Mesothelial cell of epicardium (in vitro differentiated cells): Measurements from ENCODE around the gene R3HDM2. TPM values are rescaled to one million over a fixed set of nuclear protein-coding genes. Genes with fewer than 3 reads are reported as not detected.
A peak's percentile ranks its signal among the peaks of the same experiment; 100 is the strongest.

ENCODE experiments used
- DNase-seq, 2 experiments: peaks; one replicate each; pipeline ENCODE4 v3.0.0; 2021; ENCODE audit warnings: low spot score in 2 of 2; ENCODE audit not compliant: unreplicated experiment in 2 of 2
- H3K27ac Mint-ChIP-seq: 2 replicates; pipeline ENCODE4 v1.8.0; 2021; ENCODE audit warnings: mixed read lengths
- H3K27me3 Mint-ChIP-seq: 2 replicates; pipeline ENCODE4 v1.8.0; 2021; ENCODE audit warnings: low read depth, mixed read lengths
- H3K36me3 Mint-ChIP-seq: 2 replicates; pipeline ENCODE4 v1.8.0; 2021; ENCODE audit warnings: mixed read lengths
- H3K4me1 Mint-ChIP-seq: 2 replicates; pipeline ENCODE4 v1.8.0; 2021; ENCODE audit warnings: mixed read lengths
- H3K4me3 Mint-ChIP-seq: 2 replicates; pipeline ENCODE4 v1.8.0; 2021; ENCODE audit warnings: mild to moderate bottlenecking, moderate library complexity, mixed read lengths
- H3K9me3 Mint-ChIP-seq: 2 replicates; pipeline ENCODE4 v1.8.0; 2021; ENCODE audit warnings: mixed read lengths
- CTCF ChIP-seq: fragments of 200-600 bp; sonication (generic); IDR thresholded peaks from one replicate; pipeline ENCODE4 v1.5.0; 2021; ENCODE audit warnings: antibody characterized with exemption; ENCODE audit not compliant: unreplicated experiment
- total RNA-seq: library from RNA; stranded (reverse); gene quantifications from 3 replicates; pipeline ENCODE4 v1.2.1, GENCODE V29; 2021

The R3HDM2 gene
- total RNA-seq, 1 donor from 2014 or later: 111 TPM

- DNase-seq: no peak
- TF ChIP-seq CTCF: no peak
- Mint-ChIP-seq H3K4me3 (peak overlapping the region; percentile 78), H3K36me3 (peaks cover 13% of the 10 kb centered on the region), H3K4me1 (peaks cover 45% of the 10 kb centered on the region), H3K27ac (no peak overlapping the region), H3K27me3 (peaks cover 88% of the 10 kb centered on the region), H3K9me3 (no peaks in the 10 kb centered on the region)
Observed at GRCh38 chr12:57237932-57238853, 192.7 kb downstream of the R3HDM2 start.

GRCh38 chr12:57237596-57237931 lies 193.3 kb downstream of the R3HDM2 start:
- H3K27ac Mint-ChIP-seq: no peak overlapping the region
- peaks cover 40% of the 10 kb centered on the region for H3K4me1 Mint-ChIP-seq
- peak overlapping the region; percentile 59 for H3K4me3 Mint-ChIP-seq
- peaks cover 82% of the 10 kb centered on the region for H3K27me3 Mint-ChIP-seq
- no peak for TF ChIP-seq CTCF
- H3K9me3 Mint-ChIP-seq: no peaks in the 10 kb centered on the region
- H3K36me3 Mint-ChIP-seq: peaks cover 17% of the 10 kb centered on the region
- DNase-seq: no peak

GRCh38 chr12:57236925-57237595 lies 193.8 kb downstream of the R3HDM2 start:
- DNase-seq: no peak
- peaks cover 20% of the 10 kb centered on the region for H3K36me3 Mint-ChIP-seq
- H3K27me3 Mint-ChIP-seq: peaks cover 77% of the 10 kb centered on the region
- no peaks in the 10 kb centered on the region for H3K9me3 Mint-ChIP-seq
- H3K27ac Mint-ChIP-seq: no peak overlapping the region
- H3K4me1 Mint-ChIP-seq: peaks cover 38% of the 10 kb centered on the region
- peak overlapping the region; percentile 59 for H3K4me3 Mint-ChIP-seq
- no peak for TF ChIP-seq CTCF

GRCh38 chr12:57236201-57236924 lies 194.5 kb downstream of the R3HDM2 start:
- peaks cover 31% of the 10 kb centered on the region for H3K4me1 Mint-ChIP-seq
- H3K9me3 Mint-ChIP-seq: no peaks in the 10 kb centered on the region
- H3K4me3 Mint-ChIP-seq: no peak overlapping the region
- DNase-seq: no peak
- peaks cover 26% of the 10 kb centered on the region for H3K36me3 Mint-ChIP-seq
- no peak for TF ChIP-seq CTCF
- no peak overlapping the region for H3K27ac Mint-ChIP-seq
- H3K27me3 Mint-ChIP-seq: peaks cover 70% of the 10 kb centered on the region

- DNase-seq: no peak
- H3K4me3 Mint-ChIP-seq: no peak overlapping the region
- peaks cover 64% of the 10 kb centered on the region for H3K27me3 Mint-ChIP-seq
- peaks cover 26% of the 10 kb centered on the region for H3K36me3 Mint-ChIP-seq
- no peak overlapping the region for H3K27ac Mint-ChIP-seq
- no peaks in the 10 kb centered on the region for H3K9me3 Mint-ChIP-seq
- H3K4me1 Mint-ChIP-seq: peaks cover 30% of the 10 kb centered on the region
- TF ChIP-seq CTCF: no peak
Observed at GRCh38 chr12:57235728-57236131, 195.1 kb downstream of the R3HDM2 start.
